HuH-7 (cell line): ENCODE results near the gene HTRA1.

Experiments
- DNase-seq: peaks from one replicate; pipeline ENCODE4 v3.0.0; 2011; ENCODE audit warnings: low spot score

Gene HTRA1

GRCh38 chr10:122455376-122456079 is 5.8 kb upstream of the HTRA1 start:
- DNase-seq = no peak

GRCh38 chr10:122457934-122458333 is 3.4 kb upstream of the HTRA1 start:
- no peak for DNase-seq

DNA sequence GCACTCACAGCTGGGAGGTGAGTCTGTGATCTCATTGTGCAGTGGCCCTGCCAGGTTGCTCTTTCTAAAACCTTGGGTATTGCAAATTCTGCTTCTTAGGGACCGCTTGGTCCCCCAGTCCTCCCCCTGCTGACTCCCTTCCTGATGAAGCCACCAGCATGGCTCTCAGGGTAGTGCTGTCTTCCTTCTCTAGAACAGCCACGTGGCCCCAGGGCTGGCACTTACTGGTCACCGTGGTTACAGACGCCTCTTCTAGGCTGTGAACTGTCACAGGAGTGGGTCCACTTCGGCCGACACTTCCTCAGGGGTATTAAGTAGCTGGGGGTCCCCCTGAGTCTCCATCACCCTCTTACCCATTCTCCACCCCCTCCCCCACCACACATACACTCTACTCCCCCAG is 2.7 kb upstream of the HTRA1 start:
- DNase-seq = no peak

GRCh38 chr10:122459561-122460273 is 1.6 kb upstream of the HTRA1 start:
- no peak for DNase-seq

DNA sequence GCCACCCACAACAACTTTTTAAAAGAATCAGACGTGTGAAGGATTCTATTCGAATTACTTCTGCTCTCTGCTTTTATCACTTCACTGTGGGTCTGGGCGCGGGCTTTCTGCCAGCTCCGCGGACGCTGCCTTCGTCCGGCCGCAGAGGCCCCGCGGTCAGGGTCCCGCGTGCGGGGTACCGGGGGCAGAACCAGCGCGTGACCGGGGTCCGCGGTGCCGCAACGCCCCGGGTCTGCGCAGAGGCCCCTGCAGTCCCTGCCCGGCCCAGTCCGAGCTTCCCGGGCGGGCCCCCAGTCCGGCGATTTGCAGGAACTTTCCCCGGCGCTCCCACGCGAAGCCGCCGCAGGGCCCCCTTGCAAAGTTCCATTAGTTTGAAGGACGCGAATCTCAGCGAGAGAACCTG is 461 bp upstream of the HTRA1 start:
- DNase-seq = no peak

GRCh38 chr10:122461729-122462532 is 578 bp downstream of the HTRA1 start:
- DNase-seq = no peak

DNA sequence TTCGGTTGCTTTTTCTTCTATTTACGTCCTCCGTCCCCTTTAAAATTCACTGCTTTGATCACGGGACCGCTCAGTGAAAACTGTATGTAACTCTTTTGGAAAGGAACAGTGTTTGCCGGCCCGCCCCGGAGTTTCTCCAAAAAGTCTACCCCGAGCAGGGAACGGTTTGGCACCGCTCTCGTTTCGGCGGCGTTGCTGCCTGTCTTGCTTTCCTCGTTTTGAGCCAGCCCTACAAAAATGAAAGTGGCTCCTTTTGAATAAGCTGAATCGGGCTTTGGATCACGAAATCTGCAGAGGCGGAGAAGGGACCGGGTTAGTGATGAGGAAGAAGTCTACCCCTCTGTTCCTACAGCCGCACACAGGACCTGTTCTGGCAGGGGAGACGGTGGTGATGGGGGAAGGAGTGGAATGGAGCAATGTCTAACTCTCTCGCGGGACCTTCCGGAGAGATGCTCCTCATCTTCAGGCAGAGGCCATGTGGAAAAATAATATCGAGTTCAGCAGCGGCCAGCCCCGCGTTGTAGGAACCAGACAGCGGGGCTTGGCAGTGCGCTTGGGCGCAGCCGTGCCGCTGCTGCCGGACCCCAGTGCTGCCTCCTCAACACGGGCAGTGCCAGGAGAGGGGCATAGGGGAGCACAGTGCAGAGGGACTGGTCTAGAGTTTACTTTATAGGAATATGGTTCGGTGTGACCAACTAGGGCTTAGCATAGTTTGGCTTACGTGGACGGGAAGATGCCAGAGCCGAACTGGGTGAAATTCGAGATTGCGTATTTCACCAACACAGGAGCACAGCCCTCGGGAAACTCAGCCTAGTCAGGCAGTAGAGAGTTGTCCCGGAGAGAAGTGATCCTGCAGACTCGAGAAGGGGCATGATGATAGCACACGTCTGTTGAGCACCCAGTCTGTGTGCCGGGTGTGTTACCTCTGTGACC is 1.4 kb downstream of the HTRA1 start:
- DNase-seq = no peak

DNA sequence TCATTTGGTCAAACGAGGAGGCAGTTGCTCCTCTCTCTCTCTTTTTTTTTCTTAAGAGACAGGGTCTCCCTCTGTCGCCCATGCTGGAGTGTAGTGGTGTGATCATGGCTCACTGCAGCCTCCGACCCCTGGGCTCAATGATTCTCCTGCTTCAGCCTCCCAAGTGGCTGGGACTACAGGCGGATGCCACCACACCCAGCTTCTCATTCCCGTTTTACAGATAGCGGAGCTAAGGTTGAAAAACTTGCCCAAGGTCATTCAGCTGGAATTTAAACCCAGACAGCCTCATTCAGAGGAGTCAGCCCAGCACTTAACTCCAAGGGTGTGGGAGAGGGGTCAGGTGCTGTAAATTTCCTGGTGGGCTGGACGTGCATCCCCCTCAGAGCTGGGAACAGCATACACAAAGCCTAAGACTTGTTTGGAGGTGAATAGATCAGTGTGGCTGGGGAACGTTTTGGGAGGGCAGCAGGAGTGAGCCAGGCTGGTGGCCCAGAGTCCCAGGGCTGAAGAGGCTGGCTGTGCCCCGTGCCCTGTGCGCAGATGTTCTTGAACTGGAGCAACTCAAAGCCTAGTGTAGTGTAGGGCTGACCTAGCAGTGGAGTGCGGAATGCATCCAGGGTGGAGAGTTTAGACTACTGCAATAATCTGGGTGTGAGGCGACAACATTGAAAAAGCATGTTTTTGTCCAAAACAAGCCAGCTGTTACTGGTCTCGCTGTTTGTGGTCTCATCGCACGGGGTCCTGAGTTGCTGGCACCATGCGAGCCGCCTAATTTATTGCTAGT is 2.3 kb downstream of the HTRA1 start:
- no peak for DNase-seq

GRCh38 chr10:122464250-122464510 is 2.8 kb downstream of the HTRA1 start:
- DNase-seq = no peak

DNA sequence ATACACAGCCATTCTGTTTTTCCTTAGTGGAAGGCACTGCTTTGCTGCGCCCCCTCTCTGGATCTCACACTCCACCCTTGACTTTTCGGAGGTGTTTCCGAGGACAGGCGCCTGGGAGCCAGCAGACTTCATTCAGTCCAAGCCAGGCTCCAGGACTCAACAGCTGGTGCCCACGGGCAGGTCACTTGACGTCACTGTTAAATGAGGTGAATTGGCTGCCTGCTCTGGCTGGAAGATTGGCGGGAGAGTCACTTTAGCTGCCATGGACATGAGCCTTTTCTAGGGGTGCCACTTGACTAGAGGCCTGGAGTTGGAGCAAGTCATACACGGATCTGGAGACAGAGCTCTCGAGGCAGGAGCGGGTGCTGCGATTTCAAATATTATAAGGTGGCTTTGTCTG is 3.2 kb downstream of the HTRA1 start:
- no peak for DNase-seq

- no peak for DNase-seq
Observed at GRCh38 chr10:122465401-122466040, 4.2 kb downstream of the HTRA1 start.

DNA sequence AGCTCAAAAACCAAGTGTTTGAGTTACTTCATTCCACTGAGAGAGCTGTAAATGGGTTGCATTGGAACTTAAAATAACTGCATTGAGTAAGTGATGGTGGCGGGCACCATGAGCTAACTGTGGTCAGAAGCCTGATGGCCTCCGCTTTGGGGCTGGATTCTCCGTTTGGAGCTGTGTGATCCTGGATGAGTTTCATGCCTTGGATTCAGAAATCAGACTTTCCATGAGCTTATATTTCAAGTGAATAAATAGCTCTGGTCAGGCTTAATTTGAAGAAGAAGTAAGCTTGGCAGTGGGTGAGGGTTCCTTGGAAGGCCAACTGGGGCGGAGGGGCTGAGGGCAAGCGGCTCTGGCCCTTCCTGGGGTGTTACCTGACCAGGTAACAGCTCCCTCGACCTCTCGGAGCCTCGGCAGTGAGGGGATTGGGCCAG is 5.6 kb downstream of the HTRA1 start:
- DNase-seq = no peak

GRCh38 chr10:122467701-122468100 is 6.3 kb downstream of the HTRA1 start:
- no peak for DNase-seq

DNA sequence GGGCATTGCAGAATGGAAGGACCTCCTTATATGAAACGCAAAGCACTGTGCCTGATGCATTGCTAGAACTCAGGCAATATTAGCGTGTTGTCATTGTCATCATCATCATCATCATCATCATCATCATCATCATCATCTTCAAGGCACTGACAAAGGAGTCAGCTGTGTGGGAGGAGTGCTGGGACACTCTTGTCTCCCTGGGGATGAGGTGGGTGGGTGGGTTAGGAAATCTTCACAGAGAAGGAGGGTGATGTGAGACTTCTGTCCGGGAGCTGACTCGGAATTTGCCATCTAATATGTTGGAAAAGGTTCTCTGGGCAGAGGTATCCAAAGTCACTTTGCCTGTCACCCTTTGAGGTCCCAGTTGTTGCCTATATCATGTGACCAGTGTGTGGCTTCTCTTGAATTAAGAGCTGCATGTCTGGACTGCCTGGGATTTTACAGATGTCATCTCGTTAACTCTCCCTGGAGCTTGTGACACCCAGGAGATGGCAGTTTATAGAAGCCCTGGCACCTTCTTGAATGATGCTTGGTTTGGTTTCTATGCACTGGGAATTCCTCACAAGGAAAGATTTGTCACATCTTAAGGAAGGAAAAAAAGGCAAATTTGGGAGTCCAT is 7.1 kb downstream of the HTRA1 start:
- no peak for DNase-seq

- DNase-seq = no peak
Observed at GRCh38 chr10:122468926-122469781, 7.8 kb downstream of the HTRA1 start.

DNA sequence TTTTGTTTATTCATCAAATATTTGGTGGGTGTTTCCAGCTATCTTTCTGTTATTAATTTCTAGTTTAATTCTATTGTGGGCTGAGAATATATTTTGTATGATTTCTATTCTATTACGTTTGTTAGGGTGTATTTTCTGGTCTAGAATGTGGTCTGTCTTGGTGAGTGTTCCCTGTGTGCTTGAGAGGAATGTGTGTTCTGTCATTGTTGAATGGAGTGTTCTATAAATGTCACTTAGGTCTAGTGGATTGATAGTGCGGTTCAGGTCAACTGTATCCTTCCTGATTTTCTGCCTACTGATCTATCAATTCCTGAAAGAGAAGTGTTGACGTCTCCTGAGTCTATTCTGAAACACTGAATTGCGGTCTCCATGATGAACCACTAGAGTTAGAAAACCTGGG is 8.5 kb downstream of the HTRA1 start:
- DNase-seq = no peak

DNA sequence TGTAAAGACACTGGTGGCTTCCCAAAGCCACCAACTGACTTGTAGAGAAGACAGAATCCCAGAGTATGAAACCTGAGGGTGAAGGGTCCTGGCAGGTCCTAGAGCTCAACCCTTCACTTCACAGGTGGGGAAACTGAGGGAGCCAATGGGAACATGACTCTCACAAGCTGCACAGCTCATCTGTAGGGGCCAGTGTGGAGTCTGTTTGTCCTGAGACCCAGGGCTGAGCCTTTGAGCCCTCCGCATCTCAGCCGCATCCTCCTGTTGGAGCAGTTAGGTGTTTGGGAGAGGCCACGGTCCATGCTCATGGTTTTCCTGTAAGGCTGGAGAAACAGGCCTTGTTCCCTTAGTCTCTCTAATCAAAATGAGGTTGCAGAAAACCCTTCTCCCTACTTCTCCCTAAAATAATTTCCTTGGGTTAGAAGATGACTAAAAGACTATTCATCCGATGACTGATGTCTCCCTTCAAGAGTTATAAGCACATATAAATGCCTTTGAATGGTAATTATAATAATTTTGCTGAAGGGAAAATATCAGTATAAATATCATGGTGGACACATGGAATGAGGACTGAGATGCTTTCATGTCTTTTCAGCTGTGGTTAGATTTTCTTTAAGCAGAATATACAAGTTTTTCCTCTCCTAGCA is 10.3 kb downstream of the HTRA1 start:
- no peak for DNase-seq

- no peak for DNase-seq
Observed at GRCh38 chr10:122473116-122473515, 11.8 kb downstream of the HTRA1 start.
